Measurements from ENCODE around the gene NAP1L1. TPM values are rescaled to one million over a fixed set of nuclear protein-coding genes. Genes with fewer than 3 reads are reported as not detected.

Gene NAP1L1
- total RNA-seq, 2 experiments from 2014 or later = 646 to 654 TPM

DNA sequence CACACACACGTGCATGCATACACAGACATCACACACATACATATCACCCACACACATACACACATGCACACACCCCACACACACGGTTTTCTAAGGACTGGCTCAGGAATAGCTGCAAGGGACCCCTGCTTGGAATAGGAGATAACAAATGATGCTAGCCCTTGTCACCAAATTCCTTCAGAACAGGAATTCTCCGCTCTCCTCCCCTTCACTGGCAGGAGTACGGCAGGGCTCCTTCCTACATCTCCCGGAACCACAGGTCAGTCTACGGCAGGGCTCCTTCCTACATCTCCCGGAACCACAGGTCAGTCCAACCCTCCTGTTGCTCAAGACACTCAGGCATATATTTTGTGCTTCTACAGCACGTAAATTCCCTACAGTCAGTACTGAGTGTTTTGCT lies 76.8 kb downstream of the NAP1L1 start:
- H3K27ac ChIP-seq (ENCODE audit: low read depth in 1 of 2, low read length in 2 of 2) = no peak overlapping the region
- TF ChIP-seq, protein P1, sequence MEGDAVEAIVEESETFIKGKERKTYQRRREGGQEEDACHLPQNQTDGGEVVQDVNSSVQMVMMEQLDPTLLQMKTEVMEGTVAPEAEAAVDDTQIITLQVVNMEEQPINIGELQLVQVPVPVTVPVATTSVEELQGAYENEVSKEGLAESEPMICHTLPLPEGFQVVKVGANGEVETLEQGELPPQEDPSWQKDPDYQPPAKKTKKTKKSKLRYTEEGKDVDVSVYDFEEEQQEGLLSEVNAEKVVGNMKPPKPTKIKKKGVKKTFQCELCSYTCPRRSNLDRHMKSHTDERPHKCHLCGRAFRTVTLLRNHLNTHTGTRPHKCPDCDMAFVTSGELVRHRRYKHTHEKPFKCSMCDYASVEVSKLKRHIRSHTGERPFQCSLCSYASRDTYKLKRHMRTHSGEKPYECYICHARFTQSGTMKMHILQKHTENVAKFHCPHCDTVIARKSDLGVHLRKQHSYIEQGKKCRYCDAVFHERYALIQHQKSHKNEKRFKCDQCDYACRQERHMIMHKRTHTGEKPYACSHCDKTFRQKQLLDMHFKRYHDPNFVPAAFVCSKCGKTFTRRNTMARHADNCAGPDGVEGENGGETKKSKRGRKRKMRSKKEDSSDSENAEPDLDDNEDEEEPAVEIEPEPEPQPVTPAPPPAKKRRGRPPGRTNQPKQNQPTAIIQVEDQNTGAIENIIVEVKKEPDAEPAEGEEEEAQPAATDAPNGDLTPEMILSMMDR (IDR thresholded peaks at IDR 0.05) = no peak
- H3K27me3 Mint-ChIP-seq = no peaks in the 10 kb centered on the region
- no peak overlapping the region for H3K4me3 ChIP-seq (ENCODE audit: low read length)
- DNase-seq (no peak), ATAC-seq (ENCODE audit: poor library complexity) (no peak)
- POLR2A ChIA-PET = no interaction called here
- no peaks in the 10 kb centered on the region for H3K36me3 Mint-ChIP-seq (ENCODE audit: low read depth)
- no peaks in the 10 kb centered on the region for H3K9me3 ChIP-seq (ENCODE audit: control insufficient read depth in 1 of 2, insufficient read depth in 1 of 2, low read length in 2 of 2)
- no peak overlapping the region for H3K27ac Mint-ChIP-seq
- H3K4me3 Mint-ChIP-seq = no peak overlapping the region
- CTCF ChIA-PET = no interaction called here
- H3K27me3 ChIP-seq (ENCODE audit: control insufficient read depth in 1 of 2, insufficient read depth in 2 of 2, low read length in 2 of 2) = no peaks in the 10 kb centered on the region
- no peaks in the 10 kb centered on the region for H3K36me3 ChIP-seq (ENCODE audit: insufficient read depth, low read length)
- peaks cover 3% of the 10 kb centered on the region for H3K9me3 Mint-ChIP-seq
- intact Hi-C loops (cut with DNase I, micrococcal nuclease) = no loop called here
- no peaks in the 10 kb centered on the region for H3K4me1 ChIP-seq (ENCODE audit: insufficient read depth, low read length)
- no peaks in the 10 kb centered on the region for H3K4me1 Mint-ChIP-seq (ENCODE audit: low read depth)

DNA sequence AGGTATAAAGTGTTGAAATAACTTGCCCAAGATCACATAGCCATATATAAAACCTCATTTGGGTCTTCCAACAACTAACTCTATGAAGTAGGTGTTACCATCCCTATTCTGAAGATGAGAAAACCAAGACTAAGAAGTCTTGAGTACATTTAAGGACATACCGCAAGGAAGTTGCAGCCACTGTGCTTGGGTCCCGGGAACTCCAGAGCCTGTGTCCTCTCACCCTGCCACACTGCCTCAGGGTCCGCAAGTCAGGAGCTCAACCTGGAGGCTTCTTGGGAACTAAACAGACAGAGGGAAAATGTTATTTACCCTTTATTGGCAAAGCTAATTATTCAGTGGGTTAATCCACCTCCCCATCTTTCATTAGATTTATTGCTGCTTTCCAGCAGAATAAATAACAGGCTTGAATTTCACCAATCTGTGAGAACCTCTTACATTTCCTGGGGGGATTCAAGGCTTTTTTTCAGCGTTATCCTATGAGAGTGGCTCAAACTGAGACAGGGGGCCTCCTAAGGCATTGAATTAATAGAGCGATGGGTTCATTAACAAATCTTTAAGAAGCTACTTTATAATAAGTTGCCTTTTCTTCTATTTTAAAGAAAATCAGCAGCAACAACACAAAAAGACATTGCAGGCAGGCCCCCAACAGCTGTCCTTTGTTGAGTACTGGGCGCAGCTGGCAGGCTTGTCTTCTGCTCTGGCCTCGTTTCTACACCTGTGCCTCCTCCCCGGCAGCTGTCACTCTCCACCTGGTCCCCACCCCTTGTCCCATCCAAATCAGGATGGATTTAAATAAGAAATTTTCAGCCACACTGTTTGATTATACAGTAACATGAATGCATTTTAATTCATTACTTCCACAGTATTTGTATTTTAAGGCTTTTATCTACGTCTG lies 78.2 kb downstream of the NAP1L1 start:
- no peak for DNase-seq
- no peaks in the 10 kb centered on the region for H3K9me3 ChIP-seq (ENCODE audit: control insufficient read depth in 1 of 2, insufficient read depth in 1 of 2, low read length in 2 of 2)
- ATAC-seq (ENCODE audit: poor library complexity) = no peak
- no peak overlapping the region for H3K4me3 Mint-ChIP-seq
- POLR2A ChIA-PET = no interaction called here
- no peaks in the 10 kb centered on the region for H3K27me3 ChIP-seq (ENCODE audit: control insufficient read depth in 1 of 2, insufficient read depth in 2 of 2, low read length in 2 of 2)
- peaks cover 3% of the 10 kb centered on the region for H3K9me3 Mint-ChIP-seq
- H3K27ac Mint-ChIP-seq = no peak overlapping the region
- TF ChIP-seq, protein P1 (IDR thresholded peaks at IDR 0.05) = no peak
- H3K27me3 Mint-ChIP-seq = no peaks in the 10 kb centered on the region
- no peaks in the 10 kb centered on the region for H3K36me3 Mint-ChIP-seq (ENCODE audit: low read depth)
- H3K4me1 Mint-ChIP-seq (ENCODE audit: low read depth) = no peaks in the 10 kb centered on the region
- intact Hi-C loops (cut with DNase I, micrococcal nuclease) = no loop called here
- no peak overlapping the region for H3K4me3 ChIP-seq (ENCODE audit: low read length)
- no peak overlapping the region for H3K27ac ChIP-seq (ENCODE audit: low read depth in 1 of 2, low read length in 2 of 2)
- H3K4me1 ChIP-seq (ENCODE audit: insufficient read depth, low read length) = no peaks in the 10 kb centered on the region
- CTCF ChIA-PET = interaction anchor here (0.9 to 1.2 kb wide), 2 partner anchors 12 to 25 kb away, joined by 3 read pairs; no protein-coding TSS in a partner anchor
- H3K36me3 ChIP-seq (ENCODE audit: insufficient read depth, low read length) = no peaks in the 10 kb centered on the region

DNA sequence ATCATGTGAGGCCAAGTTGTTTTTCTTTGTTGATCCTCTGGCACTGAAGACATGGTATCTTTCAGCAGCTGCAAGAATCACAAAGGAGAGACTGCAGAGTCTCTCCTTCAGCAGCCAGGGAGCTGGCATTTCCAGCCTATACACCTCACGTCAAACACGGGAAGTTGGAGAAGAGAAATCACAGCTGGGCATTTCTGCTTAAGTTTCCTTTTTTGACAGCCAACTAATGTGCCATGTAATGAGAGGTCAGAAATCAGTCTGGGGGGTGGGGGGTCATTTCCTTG lies 81.2 kb downstream of the NAP1L1 start:
- Mint-ChIP-seq H3K4me1 (ENCODE audit: low read depth) (no peaks in the 10 kb centered on the region), H3K27ac (no peak overlapping the region), H3K36me3 (ENCODE audit: low read depth) (no peaks in the 10 kb centered on the region), H3K9me3 (peaks cover 3% of the 10 kb centered on the region), H3K27me3 (no peaks in the 10 kb centered on the region), H3K4me3 (no peak overlapping the region)
- no peaks in the 10 kb centered on the region for H3K36me3 ChIP-seq (ENCODE audit: insufficient read depth, low read length)
- ChIA-PET POLR2A (interaction anchor here (0.8 to 1.3 kb wide), 2 partner anchors 29 to 557 kb away, joined by 3 read pairs; partner anchors contain the start of gene PHLDA1), CTCF (no interaction called here)
- ATAC-seq (ENCODE audit: poor library complexity) (no peak), DNase-seq (no peak)
- TF ChIP-seq, protein P1 (IDR thresholded peaks at IDR 0.05) = no peak
- no peaks in the 10 kb centered on the region for H3K27me3 ChIP-seq (ENCODE audit: control insufficient read depth in 1 of 2, insufficient read depth in 2 of 2, low read length in 2 of 2)
- H3K27ac ChIP-seq (ENCODE audit: low read depth in 1 of 2, low read length in 2 of 2) = no peak overlapping the region
- H3K9me3 ChIP-seq (ENCODE audit: control insufficient read depth in 1 of 2, insufficient read depth in 1 of 2, low read length in 2 of 2) = no peaks in the 10 kb centered on the region
- intact Hi-C loops (cut with DNase I, micrococcal nuclease) = no loop called here
- H3K4me1 ChIP-seq (ENCODE audit: insufficient read depth, low read length) = no peaks in the 10 kb centered on the region
- H3K4me3 ChIP-seq (ENCODE audit: low read length) = no peak overlapping the region

All from CD4-positive, alpha-beta T cell (primary cell).